Smooth muscle cell (in vitro differentiated cells): ENCODE data around the gene PKP3. TPM values are rescaled to one million over a fixed set of nuclear protein-coding genes. Genes with fewer than 3 reads are reported as not detected.

ENCODE experiments used
- DNase-seq: peaks from one replicate; lab custom pipeline; 2025; ENCODE audit not compliant: unreplicated experiment; lab: John Stamatoyannopoulos, UW
- H2AFZ ChIP-seq: fragments of 200-600 bp; sonication (generic); 2 replicates; pipeline ENCODE4 v1.6.0; 2016; ENCODE audit warnings: antibody characterized with exemption, low read depth, mild to moderate bottlenecking
- H3F3A ChIP-seq: fragments of 200-600 bp; sonication (generic); 2 replicates; pipeline ENCODE4 v1.6.0; 2017; ENCODE audit warnings: antibody characterized with exemption, low read depth
- H3K27ac ChIP-seq: fragments of 200-600 bp; sonication (generic); 2 replicates; pipeline ENCODE4 v1.5.1; 2016; ENCODE audit warnings: low read depth, mild to moderate bottlenecking
- H3K27me3 ChIP-seq: fragments of 200-600 bp; sonication (generic); 2 replicates; pipeline ENCODE4 v1.6.1; 2016; ENCODE audit warnings: low read depth, mild to moderate bottlenecking
- H3K36me3 ChIP-seq: fragments of 200-600 bp; sonication (generic); 2 replicates; pipeline ENCODE4 v1.5.1; 2016; ENCODE audit warnings: low read depth
- H3K4me1 ChIP-seq: fragments of 200-600 bp; sonication (generic); 2 replicates; pipeline ENCODE4 v1.5.1; 2016; ENCODE audit warnings: low read depth
- H3K4me2 ChIP-seq: fragments of 200-600 bp; sonication (generic); 2 replicates; pipeline ENCODE4 v1.6.0; 2016; ENCODE audit warnings: mild to moderate bottlenecking
- H3K4me3 ChIP-seq: fragments of 200-600 bp; sonication (generic); 2 replicates; pipeline ENCODE4 v1.5.1; 2016; ENCODE audit warnings: mild to moderate bottlenecking
- H3K79me2 ChIP-seq: fragments of 200-600 bp; sonication (generic); 2 replicates; pipeline ENCODE4 v1.6.0; 2016; ENCODE audit warnings: low read depth, mild to moderate bottlenecking
- H3K9ac ChIP-seq: fragments of 200-600 bp; sonication (generic); 2 replicates; pipeline ENCODE4 v1.6.0; 2016; ENCODE audit warnings: low read depth
- H3K9me3 ChIP-seq: fragments of 200-600 bp; sonication (generic); replicated peaks from 2 replicates; pipeline ENCODE4 v1.5.1; 2016; ENCODE audit warnings: low read depth
- H4K20me1 ChIP-seq: fragments of 200-600 bp; sonication (generic); 2 replicates; pipeline ENCODE4 v1.6.0; 2016; ENCODE audit warnings: low read depth
- WGBS: methylation state at CpG from one replicate; pipeline ENCODE4 v1.1.7; 2016; ENCODE audit warnings: low lambda C conversion rate; 5-methylcytosine and 5-hydroxymethylcytosine counted together
- polyA plus RNA-seq: library from polyadenylated mRNA; unstranded; fragments of >200 nt; fragmentation: Nextera tagmentation; extraction: Ambion mirVana; gene quantifications from 2 replicates; pipeline ENCODE4 v1.2.1, GENCODE V29; 2016
- total RNA-seq: library from RNA; depleted of rRNA; stranded (reverse); fragments of >200 nt; gene quantifications from 2 replicates; pipeline ENCODE4 v1.2.3, GENCODE V29; 2014
- TF ChIP-seq, protein P1 (sequence below): fragments of 200-600 bp; sonication (generic); IDR thresholded peaks from 2 replicates; pipeline ENCODE4 v1.5.1; 2017; ENCODE audit warnings: borderline replicate concordance, mild to moderate bottlenecking, antibody characterized with exemption; ENCODE audit not compliant: insufficient read depth, poor library complexity, severe bottlenecking

The PKP3 gene
- total and polyA plus RNA-seq, 2 experiments from 2014 or later: 24.6 to 61.2 TPM

- H3K36me3 ChIP-seq: no peaks in the 10 kb centered on the region
- TF ChIP-seq, protein P1, sequence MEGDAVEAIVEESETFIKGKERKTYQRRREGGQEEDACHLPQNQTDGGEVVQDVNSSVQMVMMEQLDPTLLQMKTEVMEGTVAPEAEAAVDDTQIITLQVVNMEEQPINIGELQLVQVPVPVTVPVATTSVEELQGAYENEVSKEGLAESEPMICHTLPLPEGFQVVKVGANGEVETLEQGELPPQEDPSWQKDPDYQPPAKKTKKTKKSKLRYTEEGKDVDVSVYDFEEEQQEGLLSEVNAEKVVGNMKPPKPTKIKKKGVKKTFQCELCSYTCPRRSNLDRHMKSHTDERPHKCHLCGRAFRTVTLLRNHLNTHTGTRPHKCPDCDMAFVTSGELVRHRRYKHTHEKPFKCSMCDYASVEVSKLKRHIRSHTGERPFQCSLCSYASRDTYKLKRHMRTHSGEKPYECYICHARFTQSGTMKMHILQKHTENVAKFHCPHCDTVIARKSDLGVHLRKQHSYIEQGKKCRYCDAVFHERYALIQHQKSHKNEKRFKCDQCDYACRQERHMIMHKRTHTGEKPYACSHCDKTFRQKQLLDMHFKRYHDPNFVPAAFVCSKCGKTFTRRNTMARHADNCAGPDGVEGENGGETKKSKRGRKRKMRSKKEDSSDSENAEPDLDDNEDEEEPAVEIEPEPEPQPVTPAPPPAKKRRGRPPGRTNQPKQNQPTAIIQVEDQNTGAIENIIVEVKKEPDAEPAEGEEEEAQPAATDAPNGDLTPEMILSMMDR: no peak
- DNase-seq: no peak
- H3K4me2 ChIP-seq: no peak overlapping the region
- no peaks in the 10 kb centered on the region for H3K79me2 ChIP-seq
- peaks cover 7% of the 10 kb centered on the region for H3K4me1 ChIP-seq
- no peaks in the 10 kb centered on the region for H3F3A ChIP-seq
- WGBS: 97% methylated on average over 22 of the region's 23 CpGs
- no peaks in the 10 kb centered on the region for H3K9me3 ChIP-seq
- no peak overlapping the region for H3K4me3 ChIP-seq
- H3K27me3 ChIP-seq: no peaks in the 10 kb centered on the region
- no peak overlapping the region for H2AFZ ChIP-seq
- peaks cover 21% of the 10 kb centered on the region for H4K20me1 ChIP-seq
- H3K27ac ChIP-seq: no peak overlapping the region
- H3K9ac ChIP-seq: no peak overlapping the region
Observed at GRCh38 chr11:373716-374551, 20.1 kb upstream of the PKP3 start.

- Histone ChIP-seq H3K4me1 (peaks cover 4% of the 10 kb centered on the region), H3K4me3 (no peak overlapping the region), H3K9me3 (no peaks in the 10 kb centered on the region), H3K36me3 (no peaks in the 10 kb centered on the region), H3K27ac (no peak overlapping the region), H3K79me2 (no peaks in the 10 kb centered on the region), H3F3A (no peaks in the 10 kb centered on the region), H3K9ac (no peak overlapping the region), H3K27me3 (no peaks in the 10 kb centered on the region), H3K4me2 (no peak overlapping the region), H4K20me1 (peaks cover 21% of the 10 kb centered on the region), H2AFZ (no peak overlapping the region)
- no peak for DNase-seq
- WGBS: 97% methylated on average over 25 of the region's 41 CpGs
- TF ChIP-seq, protein P1: no peak
Observed at GRCh38 chr11:375065-376025, 18.7 kb upstream of the PKP3 start.

GRCh38 chr11:376531-377173 is 17.4 kb upstream of the PKP3 start:
- Histone ChIP-seq H3K4me2 (no peak overlapping the region), H3K9ac (no peak overlapping the region), H3K79me2 (no peaks in the 10 kb centered on the region), H3K27ac (no peak overlapping the region), H2AFZ (no peak overlapping the region), H3F3A (no peaks in the 10 kb centered on the region), H3K27me3 (no peaks in the 10 kb centered on the region), H3K36me3 (no peaks in the 10 kb centered on the region), H4K20me1 (peaks cover 9% of the 10 kb centered on the region), H3K9me3 (no peaks in the 10 kb centered on the region), H3K4me3 (no peak overlapping the region), H3K4me1 (no peaks in the 10 kb centered on the region)
- DNase-seq: no peak
- TF ChIP-seq, protein P1: no peak
- WGBS: 99% methylated on average over 39 of the region's 70 CpGs
